Breast epithelium (tissue), 4 donors: Measurements from ENCODE around the gene TRMT11. TPM values are rescaled to one million over a fixed set of nuclear protein-coding genes. Genes with fewer than 3 reads are reported as not detected.

Experiments used
- DNase-seq, 2 donors: peaks; one replicate each; pipeline ENCODE4 v3.0.0-alpha.2; 2019; ENCODE audit warnings: low spot score in 2 of 2
- H3K27ac ChIP-seq, 2 donors: fragments of 200-600 bp; sonication (generic) in 1 of 2; one replicate each; pipeline ENCODE4 v1.5.1; 2016 to 2019; ENCODE audit warnings: mild to moderate bottlenecking in 1 of 2
- H3K27me3 ChIP-seq, 2 donors: fragments of 200-600 bp; sonication (generic) in 1 of 2; one replicate each; pipeline versions ENCODE4 v1.5.1 to v1.6.0; 2017 to 2019; ENCODE audit warnings: control low read depth in 1 of 2, mild to moderate bottlenecking in 1 of 2
- H3K36me3 ChIP-seq: fragments of 200-600 bp; one replicate; pipeline ENCODE4 v1.5.1; 2019
- H3K4me1 ChIP-seq, 2 donors: fragments of 200-600 bp; sonication (generic); one replicate each; pipeline ENCODE4 v1.5.1; 2016 to 2019; ENCODE audit warnings: control low read depth in 1 of 2
- H3K4me3 ChIP-seq, 3 donors: fragments of 200-600 bp; sonication (generic); 1 replicate in 2 of 3; 2 replicates in 1 of 3; pipeline ENCODE4 v1.5.1; 2016 to 2019; ENCODE audit warnings: mild to moderate bottlenecking in 3 of 3, moderate library complexity in 2 of 3
- H3K9me3 ChIP-seq, 2 donors: fragments of 200-600 bp; sonication (generic) in 1 of 2; one replicate each; pipeline ENCODE4 v1.5.1; 2016 to 2019; ENCODE audit warnings: control low read depth in 1 of 2
- POLR2A ChIP-seq: fragments of 450-650 bp; IDR thresholded peaks from one replicate; pipeline ENCODE4 v1.6.1; 2016; ENCODE audit warnings: antibody characterized with exemption, mild to moderate bottlenecking, moderate library complexity
- POLR2AphosphoS5 ChIP-seq, 3 donors: sonication (generic); formaldehyde crosslinking; IDR thresholded peaks; one replicate each; pipeline ENCODE4 v1.6.1; 2017; ENCODE audit warnings: antibody characterized with exemption in 3 of 3
- intact Hi-C: fragments of 100-400 bp; cut with DNase I; formaldehyde crosslinking; loops from one replicate; pipeline ENCODE4 v1.15.1; 2023; ENCODE audit warnings: low total_unique reads
- total RNA-seq, 3 donors: library from RNA; depleted of rRNA; stranded (reverse); fragments of >200 nt; gene quantifications; one replicate each; pipeline ENCODE4 v1.1.0, GENCODE V29; 2016
- TF ChIP-seq, protein P1 (sequence below), 3 donors: fragments of 450-650 bp; IDR thresholded peaks; one replicate each; pipeline ENCODE4 v1.5.1; 2016 to 2017; ENCODE audit warnings: antibody characterized with exemption in 3 of 3, mild to moderate bottlenecking in 3 of 3, moderate library complexity in 3 of 3

Gene TRMT11
- total RNA-seq, 3 donors from 2014 or later, result 17.3 to 48.3 (median 39.7) TPM

- no peak for DNase-seq
- Histone ChIP-seq H3K9me3 (no peaks in the 10 kb centered on the region), H3K27ac (peak overlapping the region; percentile 34), H3K4me1 (no peaks in the 10 kb centered on the region), H3K27me3 (no peaks in the 10 kb centered on the region), H3K36me3 (no peaks in the 10 kb centered on the region), H3K4me3 (no peak overlapping the region)
- intact Hi-C loops, result no loop called here
- TF ChIP-seq POLR2A, result no peak
- TF ChIP-seq POLR2AphosphoS5 (IDR thresholded peaks at IDR 0.05), result peak; percentile 49 to 90 (median 64)
Measured at GRCh38 chr6:126076992-126077664, 90.8 kb downstream of the TRMT11 start.

- DNase-seq, result peak in 1 of 2 donors; percentile 20
- no peaks in the 10 kb centered on the region for H3K27me3 ChIP-seq
- no peaks in the 10 kb centered on the region for H3K9me3 ChIP-seq
- TF ChIP-seq POLR2AphosphoS5 (IDR thresholded peaks at IDR 0.05) (peak; percentile 49 to 89 (median 83)), POLR2A (no peak)
- intact Hi-C loops, result no loop called here
- peak overlapping the region; percentile 56 to 80 for H3K27ac ChIP-seq
- no peak overlapping the region for H3K4me3 ChIP-seq
- H3K36me3 ChIP-seq, result no peaks in the 10 kb centered on the region
- no peaks in the 10 kb centered on the region for H3K4me1 ChIP-seq
Measured at GRCh38 chr6:126077810-126078776, 91.8 kb downstream of the TRMT11 start.

- intact Hi-C loops, result no loop called here
- Histone ChIP-seq H3K9me3 (no peaks in the 10 kb centered on the region), H3K27me3 (no peaks in the 10 kb centered on the region), H3K36me3 (no peaks in the 10 kb centered on the region), H3K4me1 (no peaks in the 10 kb centered on the region), H3K4me3 (no peak overlapping the region), H3K27ac (no peak overlapping the region)
- DNase-seq, result no peak
- TF ChIP-seq POLR2AphosphoS5 (IDR thresholded peaks at IDR 0.05) (no peak), POLR2A (no peak)
- TF ChIP-seq, protein P1, sequence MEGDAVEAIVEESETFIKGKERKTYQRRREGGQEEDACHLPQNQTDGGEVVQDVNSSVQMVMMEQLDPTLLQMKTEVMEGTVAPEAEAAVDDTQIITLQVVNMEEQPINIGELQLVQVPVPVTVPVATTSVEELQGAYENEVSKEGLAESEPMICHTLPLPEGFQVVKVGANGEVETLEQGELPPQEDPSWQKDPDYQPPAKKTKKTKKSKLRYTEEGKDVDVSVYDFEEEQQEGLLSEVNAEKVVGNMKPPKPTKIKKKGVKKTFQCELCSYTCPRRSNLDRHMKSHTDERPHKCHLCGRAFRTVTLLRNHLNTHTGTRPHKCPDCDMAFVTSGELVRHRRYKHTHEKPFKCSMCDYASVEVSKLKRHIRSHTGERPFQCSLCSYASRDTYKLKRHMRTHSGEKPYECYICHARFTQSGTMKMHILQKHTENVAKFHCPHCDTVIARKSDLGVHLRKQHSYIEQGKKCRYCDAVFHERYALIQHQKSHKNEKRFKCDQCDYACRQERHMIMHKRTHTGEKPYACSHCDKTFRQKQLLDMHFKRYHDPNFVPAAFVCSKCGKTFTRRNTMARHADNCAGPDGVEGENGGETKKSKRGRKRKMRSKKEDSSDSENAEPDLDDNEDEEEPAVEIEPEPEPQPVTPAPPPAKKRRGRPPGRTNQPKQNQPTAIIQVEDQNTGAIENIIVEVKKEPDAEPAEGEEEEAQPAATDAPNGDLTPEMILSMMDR (IDR thresholded peaks at IDR 0.05), result no peak
Measured at GRCh38 chr6:126083875-126084274, 97.5 kb downstream of the TRMT11 start.

DNA sequence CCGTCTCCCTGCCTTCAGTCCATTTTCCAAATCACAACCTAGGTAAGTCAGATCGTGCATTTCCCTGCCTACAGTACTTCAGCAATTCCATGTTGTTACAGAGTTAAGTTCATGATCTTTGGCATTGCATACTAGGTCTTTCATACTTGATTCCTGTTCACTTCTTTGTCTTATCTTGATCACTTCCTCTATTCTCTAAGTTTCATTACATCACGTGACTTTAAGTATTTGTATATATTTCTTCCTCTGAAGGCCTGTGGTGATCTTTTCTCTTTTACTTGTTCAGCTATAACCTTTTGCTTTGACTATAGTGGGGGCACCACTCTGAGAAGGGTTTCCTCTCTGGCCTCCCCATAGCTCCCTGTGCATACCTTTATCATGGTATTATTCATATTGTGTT, 100.2 kb downstream of the TRMT11 start:
- Histone ChIP-seq H3K9me3 (no peaks in the 10 kb centered on the region), H3K36me3 (no peaks in the 10 kb centered on the region), H3K4me1 (no peaks in the 10 kb centered on the region), H3K27ac (no peak overlapping the region), H3K4me3 (no peak overlapping the region), H3K27me3 (no peaks in the 10 kb centered on the region)
- no peak for TF ChIP-seq POLR2A
- no peak for TF ChIP-seq POLR2AphosphoS5 (IDR thresholded peaks at IDR 0.05)
- TF ChIP-seq, protein P1 (IDR thresholded peaks at IDR 0.05), result no peak
- no peak for DNase-seq
- intact Hi-C loops, result no loop called here

Other genes with a start within 250 kb of the TRMT11 start
- 1 to 10 TPM; 2.3 to 8.2 (median 2.4) TPM for gene HEY2, start 236.9 kb upstream of the TRMT11 start, total RNA-seq
- 10 to 100 TPM; 62.6 to 94.7 (median 82.4) TPM for gene NCOA7, start 195.6 kb upstream of the TRMT11 start, total RNA-seq
- gene HINT3, start 29.8 kb upstream of the TRMT11 start, total RNA-seq, result 10 to 100 TPM; 19.0 to 37.3 (median 26.2) TPM